ENCODE data around the gene RALGPS2. TPM values are rescaled to one million over a fixed set of nuclear protein-coding genes. Genes with fewer than 3 reads are reported as not detected.
A peak's percentile ranks its signal among the peaks of the same experiment; 100 is the strongest.

Gene RALGPS2
- total and polyA plus RNA-seq, 2 experiments from 2014 or later = 8.1 to 31.2 TPM

DNA sequence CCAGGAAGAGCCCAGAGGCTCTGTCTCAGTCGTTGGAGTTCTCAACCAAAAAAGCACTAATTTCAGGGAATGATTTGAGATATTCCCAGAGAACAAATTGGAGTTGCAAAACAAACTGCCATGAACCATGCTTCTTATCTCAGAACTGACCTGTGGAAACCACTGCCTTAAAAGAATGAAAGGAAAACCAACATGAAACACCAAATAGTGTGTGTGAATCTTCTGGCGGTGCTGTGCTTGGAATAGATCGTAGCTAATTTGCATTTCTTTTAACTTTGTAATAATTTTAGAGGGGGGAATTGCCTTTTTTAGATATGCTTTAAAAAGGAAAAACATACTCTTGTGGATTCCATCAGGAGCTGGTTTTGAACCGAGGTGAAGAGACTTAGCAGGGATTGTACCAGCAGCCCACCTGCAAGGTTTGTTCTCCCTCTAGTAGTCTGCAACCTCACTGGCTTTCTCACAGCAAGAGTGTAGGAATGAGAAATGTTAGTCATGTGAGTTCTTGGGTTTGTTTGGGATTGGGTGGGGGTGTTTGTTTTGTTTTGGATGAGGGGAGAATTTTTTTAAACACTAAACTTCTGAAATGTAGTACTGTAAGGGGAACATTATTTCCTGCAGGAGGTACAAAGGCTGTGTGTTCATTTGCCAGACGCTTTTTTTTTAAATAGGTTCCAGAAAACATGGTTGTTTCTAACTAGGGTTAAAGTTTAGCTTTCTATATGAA is 191.6 kb downstream of the RALGPS2 start:
- no peaks in the 10 kb centered on the region for H3K4me1 ChIP-seq (ENCODE audit: insufficient read depth)
- H3K4me3 ChIP-seq = no peak overlapping the region
- H3K4me2 ChIP-seq = no peak overlapping the region
- H3K9me3 Mint-ChIP-seq = no peaks in the 10 kb centered on the region
- no peak overlapping the region for H2AFZ ChIP-seq
- H3F3A ChIP-seq (replicated peaks; ENCODE audit: low read depth) = no peaks in the 10 kb centered on the region
- H3K9me2 ChIP-seq (ENCODE audit: insufficient read depth) = no peaks in the 10 kb centered on the region
- H3K4me1 Mint-ChIP-seq = peaks cover 6% of the 10 kb centered on the region; the same call in 2 of the 3 replicates
- H3K27ac ChIP-seq (ENCODE audit: low read depth) = no peak overlapping the region
- no peaks in the 10 kb centered on the region for H3K27me3 ChIP-seq (ENCODE audit: insufficient read depth)
- peak overlapping the region; percentile 11; the same call in 1 of the 2 replicates for H3K27ac Mint-ChIP-seq
- H3K4me3 Mint-ChIP-seq = no peak overlapping the region
- no peaks in the 10 kb centered on the region for H3K36me3 ChIP-seq (ENCODE audit: insufficient read depth)
- DNase-seq (ENCODE audit: low spot score) (no peak), ATAC-seq (no peak; the same call in 2 of the 3 replicates)
- TF ChIP-seq EZH2 (IDR thresholded peaks at IDR 0.05; ENCODE audit: low read depth, unreplicated experiment) (no peak), POLR2AphosphoS5 (IDR thresholded peaks at IDR 0.05; ENCODE audit: low read depth) (no peak), ZNF331 (CRISPR knock-in tag; IDR thresholded peaks at IDR 0.05; ENCODE audit: low read depth) (no peak), JUNB (IDR thresholded peaks at IDR 0.05; ENCODE audit: unreplicated experiment) (no peak), EZH2phosphoT487 (IDR thresholded peaks at IDR 0.05; ENCODE audit: unreplicated experiment) (no peak)
- TF ChIP-seq, protein P1, sequence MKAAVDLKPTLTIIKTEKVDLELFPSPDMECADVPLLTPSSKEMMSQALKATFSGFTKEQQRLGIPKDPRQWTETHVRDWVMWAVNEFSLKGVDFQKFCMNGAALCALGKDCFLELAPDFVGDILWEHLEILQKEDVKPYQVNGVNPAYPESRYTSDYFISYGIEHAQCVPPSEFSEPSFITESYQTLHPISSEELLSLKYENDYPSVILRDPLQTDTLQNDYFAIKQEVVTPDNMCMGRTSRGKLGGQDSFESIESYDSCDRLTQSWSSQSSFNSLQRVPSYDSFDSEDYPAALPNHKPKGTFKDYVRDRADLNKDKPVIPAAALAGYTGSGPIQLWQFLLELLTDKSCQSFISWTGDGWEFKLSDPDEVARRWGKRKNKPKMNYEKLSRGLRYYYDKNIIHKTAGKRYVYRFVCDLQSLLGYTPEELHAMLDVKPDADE (IDR thresholded peaks at IDR 0.05) = no peak
- TF ChIP-seq, protein P2, sequence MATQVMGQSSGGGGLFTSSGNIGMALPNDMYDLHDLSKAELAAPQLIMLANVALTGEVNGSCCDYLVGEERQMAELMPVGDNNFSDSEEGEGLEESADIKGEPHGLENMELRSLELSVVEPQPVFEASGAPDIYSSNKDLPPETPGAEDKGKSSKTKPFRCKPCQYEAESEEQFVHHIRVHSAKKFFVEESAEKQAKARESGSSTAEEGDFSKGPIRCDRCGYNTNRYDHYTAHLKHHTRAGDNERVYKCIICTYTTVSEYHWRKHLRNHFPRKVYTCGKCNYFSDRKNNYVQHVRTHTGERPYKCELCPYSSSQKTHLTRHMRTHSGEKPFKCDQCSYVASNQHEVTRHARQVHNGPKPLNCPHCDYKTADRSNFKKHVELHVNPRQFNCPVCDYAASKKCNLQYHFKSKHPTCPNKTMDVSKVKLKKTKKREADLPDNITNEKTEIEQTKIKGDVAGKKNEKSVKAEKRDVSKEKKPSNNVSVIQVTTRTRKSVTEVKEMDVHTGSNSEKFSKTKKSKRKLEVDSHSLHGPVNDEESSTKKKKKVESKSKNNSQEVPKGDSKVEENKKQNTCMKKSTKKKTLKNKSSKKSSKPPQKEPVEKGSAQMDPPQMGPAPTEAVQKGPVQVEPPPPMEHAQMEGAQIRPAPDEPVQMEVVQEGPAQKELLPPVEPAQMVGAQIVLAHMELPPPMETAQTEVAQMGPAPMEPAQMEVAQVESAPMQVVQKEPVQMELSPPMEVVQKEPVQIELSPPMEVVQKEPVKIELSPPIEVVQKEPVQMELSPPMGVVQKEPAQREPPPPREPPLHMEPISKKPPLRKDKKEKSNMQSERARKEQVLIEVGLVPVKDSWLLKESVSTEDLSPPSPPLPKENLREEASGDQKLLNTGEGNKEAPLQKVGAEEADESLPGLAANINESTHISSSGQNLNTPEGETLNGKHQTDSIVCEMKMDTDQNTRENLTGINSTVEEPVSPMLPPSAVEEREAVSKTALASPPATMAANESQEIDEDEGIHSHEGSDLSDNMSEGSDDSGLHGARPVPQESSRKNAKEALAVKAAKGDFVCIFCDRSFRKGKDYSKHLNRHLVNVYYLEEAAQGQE (IDR thresholded peaks at IDR 0.05; ENCODE audit: unreplicated experiment) = no peak
- H3K36me3 Mint-ChIP-seq (ENCODE audit: low read depth) = peaks cover 16% of the 10 kb centered on the region; the same call in 1 of the 3 replicates
- H3K79me2 ChIP-seq (replicated peaks; ENCODE audit: insufficient read depth) = no peaks in the 10 kb centered on the region
- H4K20me1 ChIP-seq (replicated peaks; ENCODE audit: insufficient read depth) = no peaks in the 10 kb centered on the region
- H3K27me3 Mint-ChIP-seq (ENCODE audit: insufficient read depth, low read depth, poor library complexity) = no peaks in the 10 kb centered on the region

DNA sequence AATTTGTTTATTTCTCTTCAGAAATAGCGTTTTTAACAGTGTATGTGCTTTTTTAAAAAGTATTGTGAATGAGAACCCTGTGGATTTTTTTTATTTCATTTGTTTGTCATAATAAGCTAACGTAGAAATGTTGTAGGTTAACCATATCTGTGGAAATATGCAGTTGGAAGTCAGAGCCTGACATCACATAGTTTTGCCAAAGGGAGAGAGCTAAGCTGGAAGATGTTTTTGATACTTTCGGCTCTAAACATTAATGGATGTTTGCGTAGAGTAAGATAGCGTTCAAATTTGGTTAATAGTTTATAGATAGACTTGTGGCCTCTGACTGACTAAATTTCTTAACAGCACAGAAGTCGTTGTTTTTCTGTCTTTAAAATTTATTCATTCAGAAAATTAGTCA is 193.3 kb downstream of the RALGPS2 start:
- DNase-seq (ENCODE audit: low spot score) (no peak), ATAC-seq (no peak)
- H3K79me2 ChIP-seq (replicated peaks; ENCODE audit: insufficient read depth) = no peaks in the 10 kb centered on the region
- Mint-ChIP-seq H3K4me3 (no peak overlapping the region), H3K9me3 (no peaks in the 10 kb centered on the region), H3K36me3 (ENCODE audit: low read depth) (peaks cover 11% of the 10 kb centered on the region; the same call in 1 of the 3 replicates), H3K27me3 (ENCODE audit: insufficient read depth, low read depth, poor library complexity) (no peaks in the 10 kb centered on the region), H3K27ac (no peak overlapping the region), H3K4me1 (peaks cover 6% of the 10 kb centered on the region; the same call in 2 of the 3 replicates)
- no peak overlapping the region for H2AFZ ChIP-seq
- H3K4me1 ChIP-seq (ENCODE audit: insufficient read depth) = no peaks in the 10 kb centered on the region
- no peak overlapping the region for H3K4me2 ChIP-seq
- no peak overlapping the region for H3K4me3 ChIP-seq
- TF ChIP-seq, protein P3, sequence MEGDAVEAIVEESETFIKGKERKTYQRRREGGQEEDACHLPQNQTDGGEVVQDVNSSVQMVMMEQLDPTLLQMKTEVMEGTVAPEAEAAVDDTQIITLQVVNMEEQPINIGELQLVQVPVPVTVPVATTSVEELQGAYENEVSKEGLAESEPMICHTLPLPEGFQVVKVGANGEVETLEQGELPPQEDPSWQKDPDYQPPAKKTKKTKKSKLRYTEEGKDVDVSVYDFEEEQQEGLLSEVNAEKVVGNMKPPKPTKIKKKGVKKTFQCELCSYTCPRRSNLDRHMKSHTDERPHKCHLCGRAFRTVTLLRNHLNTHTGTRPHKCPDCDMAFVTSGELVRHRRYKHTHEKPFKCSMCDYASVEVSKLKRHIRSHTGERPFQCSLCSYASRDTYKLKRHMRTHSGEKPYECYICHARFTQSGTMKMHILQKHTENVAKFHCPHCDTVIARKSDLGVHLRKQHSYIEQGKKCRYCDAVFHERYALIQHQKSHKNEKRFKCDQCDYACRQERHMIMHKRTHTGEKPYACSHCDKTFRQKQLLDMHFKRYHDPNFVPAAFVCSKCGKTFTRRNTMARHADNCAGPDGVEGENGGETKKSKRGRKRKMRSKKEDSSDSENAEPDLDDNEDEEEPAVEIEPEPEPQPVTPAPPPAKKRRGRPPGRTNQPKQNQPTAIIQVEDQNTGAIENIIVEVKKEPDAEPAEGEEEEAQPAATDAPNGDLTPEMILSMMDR (conservative IDR thresholded peaks at IDR 0.05; ENCODE audit: low read depth in 2 of 2) = no peak
- no peak for TF ChIP-seq STAT1 (IDR thresholded peaks at IDR 0.05; ENCODE audit: unreplicated experiment)
- TF ChIP-seq NANOG (IDR thresholded peaks at IDR 0.05; ENCODE audit: borderline replicate concordance) = no peak
- no peak for TF ChIP-seq EZH2phosphoT487 (IDR thresholded peaks at IDR 0.05; ENCODE audit: unreplicated experiment)
- TF ChIP-seq EZH2 (IDR thresholded peaks at IDR 0.05; ENCODE audit: low read depth, unreplicated experiment) = no peak
- TF ChIP-seq, protein P1 (IDR thresholded peaks at IDR 0.05) = no peak
- no peak for TF ChIP-seq ZNF331 (CRISPR knock-in tag; IDR thresholded peaks at IDR 0.05; ENCODE audit: low read depth)
- TF ChIP-seq, protein P2 (IDR thresholded peaks at IDR 0.05; ENCODE audit: unreplicated experiment) = no peak
- TF ChIP-seq POLR2AphosphoS5 (IDR thresholded peaks at IDR 0.05; ENCODE audit: low read depth) = no peak
- no peak for TF ChIP-seq CREB1 (CRISPR knock-in tag; IDR thresholded peaks at IDR 0.05; ENCODE audit: low read depth)
- no peaks in the 10 kb centered on the region for H3K27me3 ChIP-seq (ENCODE audit: insufficient read depth)
- H3K36me3 ChIP-seq (ENCODE audit: insufficient read depth) = no peaks in the 10 kb centered on the region
- no peak overlapping the region for H3K27ac ChIP-seq (ENCODE audit: low read depth)
- no peaks in the 10 kb centered on the region for H4K20me1 ChIP-seq (replicated peaks; ENCODE audit: insufficient read depth)
- no peaks in the 10 kb centered on the region for H3F3A ChIP-seq (replicated peaks; ENCODE audit: low read depth)
- no peaks in the 10 kb centered on the region for H3K9me2 ChIP-seq (ENCODE audit: insufficient read depth)

Measured in GM23338 (cell line).